RWPE2 (cell line): Measurements from ENCODE around the gene MIEN1.

Experiments
- ATAC-seq: fragments of 200-7000 bp; cut with Tn5 transposase; 3 replicates; pipeline ENCODE4 v1.9.1; 2021; ENCODE audit warnings: low read depth
- DNase-seq: peaks from one replicate; pipeline ENCODE4 v3.0.0-alpha.2; 2020; ENCODE audit warnings: low spot score
- H3K27ac ChIP-seq: fragments of 450-650 bp; 2 replicates; pipeline ENCODE4 v1.5.1; 2017; ENCODE audit warnings: mild to moderate bottlenecking; ENCODE audit not compliant: poor library complexity, severe bottlenecking
- H3K27me3 ChIP-seq: fragments of 250-450 bp; sonication (Bioruptor Pico); 2 replicates; pipeline ENCODE4 v1.5.1; 2021; ENCODE audit warnings: mild to moderate bottlenecking, moderate library complexity; ENCODE audit not compliant: insufficient read depth, poor library complexity, severe bottlenecking
- H3K36me3 ChIP-seq: fragments of 250-450 bp; sonication (Bioruptor Pico); 2 replicates; pipeline ENCODE4 v1.5.1; 2020; ENCODE audit warnings: low read depth, mild to moderate bottlenecking, moderate library complexity
- H3K4me1 ChIP-seq: fragments of 250-450 bp; sonication (Bioruptor Pico); 2 replicates; pipeline ENCODE4 v1.5.1; 2021; ENCODE audit warnings: mild to moderate bottlenecking, moderate library complexity; ENCODE audit not compliant: insufficient read depth, poor library complexity, severe bottlenecking
- H3K4me3 ChIP-seq: fragments of 250-450 bp; sonication (Bioruptor Pico); 2 replicates; pipeline ENCODE4 v1.5.1; 2021; ENCODE audit warnings: mild to moderate bottlenecking, moderate library complexity; ENCODE audit not compliant: severe bottlenecking
- H3K9me3 ChIP-seq: fragments of 250-450 bp; sonication (Bioruptor Pico); 2 replicates; pipeline ENCODE4 v1.5.1; 2021; ENCODE audit warnings: mild to moderate bottlenecking, moderate library complexity; ENCODE audit not compliant: severe bottlenecking
- TF ChIP-seq, protein P1 (sequence below): fragments of 450-650 bp; IDR thresholded peaks from one replicate; pipeline ENCODE4 v1.5.1; 2017; ENCODE audit warnings: mild to moderate bottlenecking, moderate library complexity; ENCODE audit not compliant: poor library complexity, severe bottlenecking

The MIEN1 gene

GRCh38 chr17:39737760-39738567 is 7.6 kb upstream of the MIEN1 start, which contains the start of gene GRB7:
GRB7 (plus strand) TSS chr17:39737938; CDS start chr17:39742302, 4,364 bp downstream.
- Histone ChIP-seq H3K27ac (peak within 1 kb of the TSS; percentile 91), H3K9me3 (no peaks in the 10 kb centered on the region), H3K4me3 (peak within 1 kb of the TSS; percentile 44), H3K36me3 (peaks cover 10% of the 10 kb centered on the region), H3K4me1 (peaks cover 10% of the 10 kb centered on the region), H3K27me3 (no peaks in the 10 kb centered on the region)
- peak; percentile 83 for DNase-seq
- peak; percentile 56 for ATAC-seq
- TF ChIP-seq, protein P1, sequence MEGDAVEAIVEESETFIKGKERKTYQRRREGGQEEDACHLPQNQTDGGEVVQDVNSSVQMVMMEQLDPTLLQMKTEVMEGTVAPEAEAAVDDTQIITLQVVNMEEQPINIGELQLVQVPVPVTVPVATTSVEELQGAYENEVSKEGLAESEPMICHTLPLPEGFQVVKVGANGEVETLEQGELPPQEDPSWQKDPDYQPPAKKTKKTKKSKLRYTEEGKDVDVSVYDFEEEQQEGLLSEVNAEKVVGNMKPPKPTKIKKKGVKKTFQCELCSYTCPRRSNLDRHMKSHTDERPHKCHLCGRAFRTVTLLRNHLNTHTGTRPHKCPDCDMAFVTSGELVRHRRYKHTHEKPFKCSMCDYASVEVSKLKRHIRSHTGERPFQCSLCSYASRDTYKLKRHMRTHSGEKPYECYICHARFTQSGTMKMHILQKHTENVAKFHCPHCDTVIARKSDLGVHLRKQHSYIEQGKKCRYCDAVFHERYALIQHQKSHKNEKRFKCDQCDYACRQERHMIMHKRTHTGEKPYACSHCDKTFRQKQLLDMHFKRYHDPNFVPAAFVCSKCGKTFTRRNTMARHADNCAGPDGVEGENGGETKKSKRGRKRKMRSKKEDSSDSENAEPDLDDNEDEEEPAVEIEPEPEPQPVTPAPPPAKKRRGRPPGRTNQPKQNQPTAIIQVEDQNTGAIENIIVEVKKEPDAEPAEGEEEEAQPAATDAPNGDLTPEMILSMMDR = no peak

GRCh38 chr17:39737206-39737759 is 7.0 kb upstream of the MIEN1 start:
- Histone ChIP-seq H3K4me1 (peaks cover 10% of the 10 kb centered on the region), H3K9me3 (no peaks in the 10 kb centered on the region), H3K27me3 (no peaks in the 10 kb centered on the region), H3K36me3 (peaks cover 4% of the 10 kb centered on the region), H3K27ac (peak overlapping the region; percentile 91), H3K4me3 (peak overlapping the region; percentile 44)
- ATAC-seq (no peak), DNase-seq (no peak)
- TF ChIP-seq, protein P1 = no peak

DNA sequence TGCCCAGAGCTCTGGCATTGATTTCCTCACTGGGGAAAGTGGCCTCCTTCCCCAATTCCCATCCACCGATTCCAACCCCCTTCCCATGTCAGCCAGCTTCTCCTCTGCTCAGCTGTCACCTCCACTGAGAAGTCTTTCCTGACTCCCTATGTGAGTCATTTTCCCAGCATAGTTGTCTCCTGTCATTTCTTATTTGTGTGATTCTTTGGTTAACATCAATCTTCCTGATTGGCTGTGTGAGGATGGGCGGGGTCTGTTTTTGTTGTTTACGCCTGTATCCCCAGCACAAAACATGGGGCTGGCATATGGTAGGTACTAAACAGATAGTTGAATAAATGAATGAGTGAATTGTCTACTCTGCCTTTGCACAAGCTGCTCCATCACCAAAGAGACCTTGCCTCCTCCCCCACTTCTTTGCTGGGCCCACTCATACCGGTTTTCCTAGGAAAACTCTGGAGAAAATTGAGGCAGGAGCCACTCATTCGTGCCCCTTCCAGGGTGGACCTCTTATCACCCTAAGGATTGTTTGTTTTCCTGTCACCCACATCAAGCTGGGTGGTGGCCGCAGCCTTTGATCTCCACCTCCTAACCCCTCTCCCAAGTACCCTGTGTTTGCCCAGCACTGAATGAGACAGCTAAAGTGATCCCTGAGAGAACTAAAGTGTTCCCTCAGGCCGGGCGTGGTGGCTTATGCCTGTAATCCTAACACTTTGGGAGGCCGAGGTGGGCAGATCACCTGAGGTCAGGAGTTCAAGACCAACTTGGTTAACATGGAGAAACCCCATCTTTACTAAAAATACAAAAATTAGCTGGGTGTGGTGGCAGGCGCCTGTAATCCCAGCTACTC is 6.2 kb upstream of the MIEN1 start:
- Histone ChIP-seq H3K4me1 (peaks cover 9% of the 10 kb centered on the region), H3K27me3 (no peaks in the 10 kb centered on the region), H3K36me3 (no peaks in the 10 kb centered on the region), H3K27ac (no peak overlapping the region), H3K9me3 (no peaks in the 10 kb centered on the region), H3K4me3 (no peak overlapping the region)
- DNase-seq (no peak), ATAC-seq (no peak)
- TF ChIP-seq, protein P1 = no peak

DNA sequence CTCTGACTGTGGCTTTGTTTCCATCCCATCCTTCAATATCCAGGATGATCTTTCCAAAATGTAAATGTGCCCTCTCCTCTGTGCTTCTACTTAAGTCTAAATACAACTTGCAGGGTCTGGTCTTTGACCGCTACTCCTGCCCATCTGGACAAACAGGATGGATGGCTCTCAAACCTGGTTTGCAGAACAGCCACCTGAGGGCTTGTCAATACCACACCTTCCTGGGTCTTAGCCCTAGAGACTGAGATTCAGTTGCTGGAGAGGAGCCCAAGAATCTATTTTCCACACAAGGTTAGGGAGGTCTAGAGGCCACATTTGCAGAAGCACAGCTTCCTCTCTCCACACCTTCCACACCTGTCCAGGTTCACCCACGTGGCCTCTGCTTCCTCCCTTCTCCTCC is 5.5 kb upstream of the MIEN1 start:
- Histone ChIP-seq H3K36me3 (no peaks in the 10 kb centered on the region), H3K27ac (no peak overlapping the region), H3K4me3 (no peak overlapping the region), H3K27me3 (no peaks in the 10 kb centered on the region), H3K9me3 (no peaks in the 10 kb centered on the region), H3K4me1 (peaks cover 3% of the 10 kb centered on the region)
- TF ChIP-seq, protein P1 = no peak
- ATAC-seq (no peak), DNase-seq (no peak)
